H1 (cell line): ENCODE results near the gene PIBF1.

Experiments used
- CHD7 ChIP-seq: fragments of 300-600 bp; sonication (generic); IDR thresholded peaks from 2 replicates; pipeline ENCODE4 v1.7.1; 2012; ENCODE audit warnings: low read length, moderate library complexity, mild to moderate bottlenecking, inconsistent platforms; ENCODE audit not compliant: insufficient replicate concordance
- CTCF ChIP-seq, 3 experiments: IDR thresholded peaks; 1 replicate in 2 of 3; 2 replicates in 1 of 3; pipeline versions ENCODE4 v1.5.1 to v1.6.1; 2011; ENCODE audit warnings: low read length in 3 of 3, mild to moderate bottlenecking in 3 of 3, inconsistent platforms in 2 of 3, low read depth in 1 of 3, moderate library complexity in 1 of 3; ENCODE audit not compliant: insufficient read depth in 1 of 3; ENCODE audit errors: control extremely low read depth in 1 of 3
- EGR1 ChIP-seq: IDR thresholded peaks from 2 replicates; pipeline ENCODE4 v1.6.1; 2011; ENCODE audit warnings: low read depth, low read length, borderline replicate concordance
- EZH2 ChIP-seq: fragments of 200-600 bp; sonication (generic); IDR thresholded peaks from 2 replicates; pipeline ENCODE4 v1.7.1; 2012; ENCODE audit warnings: low read depth, mild to moderate bottlenecking, moderate library complexity, low read length, inconsistent platforms; ENCODE audit not compliant: severe bottlenecking
- GTF2F1 ChIP-seq: IDR thresholded peaks from 2 replicates; pipeline ENCODE4 v1.6.1; 2012; ENCODE audit warnings: low read depth, low read length, improper control_type of control experiment, borderline replicate concordance
- MAX ChIP-seq: IDR thresholded peaks from 2 replicates; pipeline ENCODE4 v1.6.1; 2012; ENCODE audit warnings: inconsistent platforms
- POU5F1 ChIP-seq: IDR thresholded peaks from 2 replicates; pipeline ENCODE4 v1.6.1; 2011; ENCODE audit warnings: low read depth, mild to moderate bottlenecking, low read length, moderate library complexity
- RAD21 ChIP-seq, 2 experiments: IDR thresholded peaks in 1 of 2; conservative IDR thresholded peaks in 1 of 2; 2 replicates each; pipeline ENCODE4 v1.6.1; 2011; ENCODE audit warnings: low read depth in 2 of 2, low read length in 2 of 2, improper control_type of control experiment in 1 of 2, inconsistent platforms in 1 of 2, mild to moderate bottlenecking in 1 of 2, moderate library complexity in 1 of 2
- SIRT6 ChIP-seq: IDR thresholded peaks from one replicate; pipeline ENCODE4 v1.7.1; 2012; ENCODE audit warnings: low read length, inconsistent platforms
- SP1 ChIP-seq: IDR thresholded peaks from 2 replicates; pipeline ENCODE4 v1.6.1; 2011; ENCODE audit warnings: low read depth, low read length
- TCF12 ChIP-seq: IDR thresholded peaks from 2 replicates; pipeline ENCODE4 v1.6.1; 2011; ENCODE audit warnings: low read depth, mild to moderate bottlenecking, low read length
- TEAD4 ChIP-seq: IDR thresholded peaks from 2 replicates; pipeline ENCODE4 v1.6.1; 2012; ENCODE audit warnings: low read depth, low read length, inconsistent platforms, mixed read lengths

- TF ChIP-seq RAD21 (IDR thresholded peaks at IDR 0.05 in 1 of 2, conservative IDR thresholded peaks at IDR 0.05 in 1 of 2; ENCODE audit: low read depth in 2 of 2, low read length in 2 of 2) = no peak; a peak in 1 of 4 replicates
- TF ChIP-seq CTCF (IDR thresholded peaks at IDR 0.05; ENCODE audit: control extremely low read depth in 1 of 3, insufficient read depth in 1 of 3, low read depth in 1 of 3, low read length in 3 of 3) = no peak
- no peak for TF ChIP-seq EZH2
- no peak for TF ChIP-seq SP1
- TF ChIP-seq POU5F1 = no peak
- TF ChIP-seq GTF2F1 = no peak
- no peak for TF ChIP-seq EGR1
- TF ChIP-seq TEAD4 = no peak
- TF ChIP-seq SIRT6 = no peak
- no peak for TF ChIP-seq CHD7
- TF ChIP-seq TCF12 = no peak
- TF ChIP-seq MAX = no peak
Observed at GRCh38 chr13:73061876-73062275, 279.9 kb downstream of the PIBF1 start.
